Heart left ventricle (tissue), 13 donors: ENCODE results near the gene EHD4.

Experiments used
- CTCF ChIP-seq, 12 donors: fragments of 200-600 bp; sonication (generic) in 4 of 12; IDR thresholded peaks; one replicate each; pipeline versions ENCODE4 v1.5.0 to v1.8.0; 2018 to 2022; ENCODE audit warnings: antibody characterized with exemption in 12 of 12, mild to moderate bottlenecking in 5 of 12
- POLR2A ChIP-seq, 2 donors: fragments of 450-650 bp; IDR thresholded peaks; one replicate each; pipeline ENCODE4 v1.6.1; 2017; ENCODE audit warnings: antibody characterized with exemption in 2 of 2, mild to moderate bottlenecking in 2 of 2, moderate library complexity in 2 of 2
- donor health status: ischemic (EF 13 %, LVEDD 7.1; RV severe dilation, severe dysfunction).
- donor health status: DM: no; HTN: yes; CAD: no.
- donor health status: DM: no; HTN: no; CAD: no.
- donor health status: ischemic (EF 25% LVEDD 6.9; RV normal size, moderate dysfunction).
- donor health status: ischemic (EF 25% LVEDD 5.7; RV mildly dilated, moderate dysfunction).
- donor health status: ischemic (EF 35%, LVEDD 5.7; RV mildly dilated, moderate dysfunction).
- donor health status: nonischemic (EF 11% LVEDD 7.7; RV severe dilation, severe dysfunction).
- donor health status: DM: yes; HTN: yes; CAD: no.
- donor health status: PGD.
- donor health status: ischemic (EF 29% LVEDD 5.4; RV normal size, mild dysfunction).
- donor health status: nonischemic (EF 23%, LVEDD 6.1; RV moderate dilation, normal function).

GRCh38 chr15:41999290-42000285 lies 27.2 kb upstream of the EHD4 start:
- TF ChIP-seq CTCF (IDR thresholded peaks at IDR 0.05) (no peak), POLR2A (IDR thresholded peaks at IDR 0.05) (no peak)
